Fibroblast of skin of back (primary cell): ENCODE measurements around the gene MBL2.

Experiments used
- DNase-seq: peaks from one replicate; pipeline ENCODE4 v3.0.0-alpha.2; 2013

The MBL2 gene

DNA sequence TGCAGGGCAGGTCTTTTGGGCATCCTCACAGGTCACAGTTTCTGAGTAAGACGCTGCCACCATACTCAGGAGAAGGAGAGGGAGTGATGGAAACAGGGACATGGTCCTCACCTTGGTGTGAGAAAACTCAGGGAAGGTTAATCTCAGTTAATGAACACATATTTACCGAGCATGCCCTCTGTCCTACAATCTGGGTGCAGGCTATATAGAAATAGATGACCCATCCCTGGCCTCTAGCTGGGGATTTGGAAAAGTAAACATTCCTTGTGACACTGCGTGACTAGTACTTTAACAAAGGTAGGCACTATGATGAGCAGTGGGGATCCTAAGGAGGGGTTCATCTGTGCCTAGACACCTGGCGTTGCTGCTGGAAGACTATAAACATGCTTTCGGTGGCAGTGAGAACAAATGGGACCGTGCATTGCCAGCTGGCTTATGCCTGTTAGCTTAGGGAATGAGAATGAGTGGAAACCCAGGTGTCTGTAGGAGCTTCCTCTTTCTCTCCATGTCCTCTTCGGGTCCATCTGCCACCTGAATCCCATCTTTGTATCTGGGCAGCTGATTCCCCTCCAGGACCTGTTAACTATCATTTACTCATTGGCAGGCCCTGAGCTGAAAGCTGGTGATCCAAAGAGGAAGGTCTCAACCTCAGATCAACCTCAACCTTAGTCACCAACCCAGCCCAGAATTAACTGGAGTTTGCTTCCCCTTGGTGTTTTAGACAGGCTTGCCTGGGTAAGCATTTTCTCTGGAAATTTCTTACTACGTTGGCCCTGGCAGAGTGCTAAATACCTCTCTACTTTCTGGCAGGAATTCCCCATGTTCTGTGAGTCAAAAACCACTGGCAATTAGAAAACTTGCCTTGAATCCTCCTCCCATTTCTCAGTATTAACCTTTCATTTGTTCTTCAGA is 794 bp downstream of the MBL2 start:
- DNase-seq, result no peak

GRCh38 chr10:52770904-52771303 is 1.7 kb downstream of the MBL2 start:
- DNase-seq, result no peak

GRCh38 chr10:52769966-52770365 is 2.6 kb downstream of the MBL2 start:
- no peak for DNase-seq

DNA sequence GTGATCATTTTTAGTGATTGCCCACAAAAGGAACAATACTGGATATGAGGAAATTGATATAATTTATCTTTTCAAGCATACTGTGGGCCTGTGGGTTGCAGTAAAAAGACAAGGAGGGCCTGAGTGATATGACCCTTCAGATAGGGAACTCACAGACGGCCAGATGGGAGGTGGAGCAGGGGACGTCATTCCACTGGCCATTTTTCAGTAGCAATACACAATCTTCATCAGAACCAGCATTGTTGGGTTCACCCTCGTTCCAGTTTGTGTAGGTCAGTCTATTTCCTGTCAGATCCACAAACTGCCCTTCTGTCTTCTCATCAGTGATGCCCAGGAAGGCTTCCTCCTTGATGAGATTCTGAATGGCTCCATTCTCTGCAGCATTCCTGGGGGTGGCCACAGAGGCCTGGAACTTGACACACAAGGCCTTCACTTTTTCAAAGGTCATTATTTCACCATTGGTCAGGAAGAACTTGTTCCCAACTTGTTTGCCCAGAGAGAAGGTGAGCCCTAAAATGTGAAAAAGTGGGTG is 4.5 kb downstream of the MBL2 start:
- no peak for DNase-seq

DNA sequence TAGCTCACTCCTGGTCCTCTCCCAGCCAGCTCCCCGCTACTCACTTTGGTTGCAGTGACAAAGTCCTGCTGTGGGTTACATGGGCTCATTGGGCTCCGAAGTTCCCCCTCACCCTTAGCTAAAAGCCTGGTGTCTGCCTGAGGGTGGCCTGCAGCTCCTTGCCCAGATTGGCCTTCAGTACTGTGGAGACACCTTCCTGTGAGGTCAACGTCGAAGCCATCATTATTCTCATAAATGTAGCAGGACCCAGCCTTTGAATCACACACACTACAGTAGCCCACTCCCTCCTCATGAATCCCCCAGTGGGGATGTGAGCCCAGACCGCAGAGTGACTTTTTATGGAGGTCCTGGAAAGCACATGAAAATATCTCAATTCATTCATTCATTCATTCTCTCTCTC is 10.5 kb downstream of the MBL2 start:
- no peak for DNase-seq

GRCh38 chr10:52759154-52759553 is 13.4 kb downstream of the MBL2 start:
- no peak for DNase-seq

- no peak for DNase-seq
These were observed 14.2 kb downstream of the MBL2 start for GRCh38 chr10:52758406-52758805.

DNA sequence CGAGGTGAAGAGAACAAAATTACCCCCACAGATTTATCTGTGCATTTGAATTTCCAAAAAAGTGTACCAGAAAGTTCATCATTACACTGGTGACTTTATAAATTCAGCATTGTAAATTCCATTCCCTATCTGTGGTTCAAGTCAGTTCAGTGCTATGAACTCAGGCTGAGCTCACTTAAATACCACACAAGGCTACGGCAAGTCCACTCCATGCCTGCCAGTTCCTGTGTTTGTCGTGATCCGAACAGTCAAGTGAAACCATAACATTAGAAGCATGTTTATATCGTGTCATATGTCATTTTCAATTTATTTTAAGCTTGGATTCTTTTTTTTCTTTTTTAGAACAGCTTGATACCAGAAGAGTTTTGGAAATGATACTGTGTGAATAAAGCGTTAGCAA is 14.8 kb downstream of the MBL2 start:
- peak; percentile 33 for DNase-seq

DNA sequence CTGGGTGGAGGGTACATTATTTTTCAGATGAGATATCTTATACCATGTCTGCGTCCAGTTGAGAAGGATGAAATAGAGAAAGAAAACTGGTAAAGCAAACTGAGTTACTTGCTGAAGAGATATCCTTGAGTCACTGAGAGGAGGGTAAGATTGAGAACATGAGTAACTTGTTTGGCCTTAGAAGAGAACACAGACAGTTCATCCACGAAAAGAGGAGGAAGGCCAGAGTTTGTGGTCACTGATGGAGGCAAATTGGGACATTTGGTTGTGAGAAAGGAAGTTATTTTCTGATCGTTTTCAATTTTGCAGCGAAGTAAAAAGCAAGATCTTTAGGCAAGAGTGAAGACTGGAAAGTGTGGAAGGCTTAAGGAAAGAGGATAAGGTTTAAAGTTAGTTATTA is 15.6 kb downstream of the MBL2 start:
- DNase-seq, result no peak

GRCh38 chr10:52756295-52756694 is 16.3 kb downstream of the MBL2 start:
- no peak for DNase-seq

GRCh38 chr10:52755297-52756062 is 17.1 kb downstream of the MBL2 start:
- peak; percentile 13 for DNase-seq

- no peak for DNase-seq
These were observed 19.7 kb downstream of the MBL2 start for GRCh38 chr10:52752801-52753445.

DNA sequence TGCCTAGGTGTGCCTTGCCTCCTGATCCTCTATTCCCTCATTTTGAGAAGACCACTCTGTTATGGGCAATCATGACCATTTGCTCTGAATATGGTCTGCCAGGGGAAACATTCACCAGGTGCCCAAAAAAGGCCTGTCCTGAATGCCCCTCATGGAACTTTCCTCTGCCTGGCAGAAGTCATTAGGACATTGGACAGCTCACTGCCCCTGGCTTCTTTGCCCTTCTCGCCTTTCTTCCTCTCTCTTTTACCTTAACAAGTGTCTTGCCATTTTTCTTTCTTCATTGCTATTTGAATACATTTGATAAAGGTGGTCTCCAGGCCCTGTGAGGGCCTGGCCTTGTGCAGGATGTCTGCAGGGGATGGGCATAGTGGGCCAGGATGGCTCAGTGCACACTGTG is 20.3 kb downstream of the MBL2 start:
- DNase-seq, result no peak

DNA sequence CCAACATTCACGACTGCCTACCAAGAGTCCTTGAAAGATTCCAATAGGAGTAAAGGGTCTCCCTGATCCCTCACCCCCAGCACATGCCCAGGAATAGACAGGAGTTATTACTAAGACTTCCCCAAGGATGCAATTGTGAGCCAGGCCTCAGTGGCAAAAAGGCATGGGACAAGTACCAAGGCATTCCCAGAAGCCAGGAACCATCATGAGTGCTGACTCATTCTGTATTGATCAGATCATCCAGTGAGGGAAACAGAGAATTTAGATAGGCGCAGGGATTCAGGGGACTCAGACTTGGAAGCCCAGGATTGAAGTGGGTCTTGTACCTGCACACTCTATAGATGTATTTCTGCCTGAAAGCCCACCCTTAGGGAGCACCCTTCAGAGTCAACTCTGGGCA is 21.2 kb downstream of the MBL2 start:
- DNase-seq, result no peak

DNA sequence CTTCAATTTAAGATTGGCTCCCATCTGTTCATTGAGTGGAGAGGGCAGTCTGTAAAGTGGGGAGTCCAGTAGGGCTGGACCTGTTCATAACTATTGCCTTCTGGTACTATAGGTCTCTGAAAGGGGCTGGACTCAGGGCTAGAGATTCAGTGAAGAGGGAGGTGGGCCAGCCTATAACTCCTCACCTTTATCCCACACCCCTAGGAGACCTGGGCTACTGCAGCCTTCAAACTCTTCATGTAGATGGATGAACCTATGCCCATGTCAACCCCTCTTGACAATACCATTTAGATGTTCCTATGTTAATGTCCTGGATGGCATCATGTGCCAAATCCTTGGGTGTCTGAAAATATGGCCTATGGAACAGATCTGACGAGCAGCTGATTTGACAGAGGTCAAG is 22.0 kb downstream of the MBL2 start:
- DNase-seq, result no peak

DNA sequence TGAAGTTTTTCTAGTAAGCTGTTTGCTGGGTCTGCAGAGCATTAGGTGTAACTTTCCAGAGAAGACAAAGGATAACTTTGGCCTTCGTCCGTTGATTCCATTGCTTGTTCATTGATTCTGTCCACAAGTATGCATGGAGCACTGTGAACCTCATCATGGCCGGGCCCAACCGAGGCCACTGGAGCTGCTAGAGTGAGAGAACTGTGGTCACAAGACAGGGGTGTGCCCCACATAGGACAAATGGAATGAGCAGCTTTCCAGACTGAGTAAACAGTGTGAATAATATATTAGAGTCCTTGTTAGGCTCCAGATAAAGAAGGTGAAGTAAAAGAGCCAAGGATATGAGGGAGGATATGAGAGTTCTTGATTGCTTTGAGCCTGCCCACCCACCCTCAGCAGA is 24.9 kb downstream of the MBL2 start:
- no peak for DNase-seq

- peak; percentile 19 for DNase-seq
These were observed 26.4 kb downstream of the MBL2 start for GRCh38 chr10:52746169-52746568.

DNA sequence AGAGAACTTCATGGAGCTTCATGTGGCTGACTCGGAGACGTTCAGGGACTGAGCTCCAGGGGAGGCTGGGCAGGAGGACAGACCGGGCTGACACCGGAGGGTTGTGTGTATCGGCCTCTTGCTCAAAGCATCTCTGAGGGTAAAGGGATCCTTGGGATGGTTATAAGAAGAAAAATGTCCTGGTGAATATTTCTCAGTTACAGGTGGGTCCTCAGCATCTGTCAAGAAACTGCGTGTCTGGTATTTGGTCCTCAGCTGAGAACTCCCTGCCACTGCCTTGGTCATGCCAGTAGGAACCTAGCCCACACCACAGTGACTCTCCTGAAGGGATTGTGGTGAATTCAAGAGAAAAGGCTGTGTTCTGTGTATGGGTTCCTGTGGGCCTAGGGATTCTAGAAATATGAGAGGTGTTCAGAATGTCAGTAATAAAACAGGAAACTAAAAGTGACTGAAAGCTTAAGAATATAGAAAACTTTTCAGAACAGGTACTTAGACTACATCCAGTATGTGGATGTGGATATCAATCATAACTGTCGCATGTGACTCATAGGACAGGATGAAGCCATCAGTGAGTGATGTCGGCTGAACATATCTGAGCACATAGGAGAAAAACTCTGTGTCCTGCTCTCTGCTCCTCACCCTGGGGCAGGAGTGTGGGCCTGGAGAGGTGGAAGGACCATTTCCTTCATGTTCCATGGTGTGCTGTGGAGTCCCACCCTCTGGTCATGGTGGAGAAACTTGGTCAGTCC is 28.4 kb downstream of the MBL2 start:
- DNase-seq, result no peak

- DNase-seq, result no peak
These were observed 29.9 kb downstream of the MBL2 start for GRCh38 chr10:52742731-52743130.

GRCh38 chr10:52741851-52742250 is 30.7 kb downstream of the MBL2 start:
- DNase-seq, result no peak

DNA sequence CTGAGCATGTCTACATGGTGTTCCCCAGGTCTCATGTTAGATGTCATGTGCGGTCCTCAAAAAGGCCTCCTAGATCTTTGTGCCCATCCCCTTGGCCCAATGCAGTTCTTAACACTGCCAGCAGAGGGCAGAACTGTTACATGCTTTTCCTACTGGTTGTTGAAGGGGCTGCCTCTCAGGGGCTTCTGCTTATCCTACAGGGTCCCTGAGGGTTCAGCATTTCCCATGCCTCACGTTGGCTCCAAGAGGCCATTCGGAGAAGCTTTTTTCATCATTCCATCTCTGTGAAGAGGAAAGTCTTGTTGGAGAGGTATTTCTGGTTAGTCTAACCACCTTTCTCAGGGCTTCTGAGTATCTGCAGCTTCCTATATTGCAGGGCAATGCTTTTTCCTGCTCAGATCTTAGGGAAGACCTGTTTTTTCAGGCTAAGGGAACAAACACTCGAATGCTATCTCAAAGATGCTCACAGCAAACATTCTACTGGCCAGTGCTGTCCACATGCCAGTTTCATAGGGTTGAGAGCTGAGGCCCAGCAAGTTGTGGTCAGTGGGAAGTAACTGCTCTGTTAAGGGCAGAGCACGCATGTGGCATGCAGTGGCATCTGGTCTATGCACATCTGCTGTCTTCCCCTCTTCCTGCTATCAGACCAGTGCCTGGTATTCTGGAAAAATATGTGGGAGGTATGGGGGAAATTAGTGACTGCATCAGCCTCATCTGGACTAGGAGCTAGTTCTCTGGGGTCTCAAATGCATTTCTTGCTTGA is 31.5 kb downstream of the MBL2 start:
- peak; percentile 22 for DNase-seq

- no peak for DNase-seq
These were observed 32.4 kb downstream of the MBL2 start for GRCh38 chr10:52740155-52740549.
